CD14-positive monocyte (primary cell): Measurements from ENCODE around the gene RNU6-8. TPM values are rescaled to one million over a fixed set of nuclear protein-coding genes. Genes with fewer than 3 reads are reported as not detected.
A peak's percentile ranks its signal among the peaks of the same experiment; 100 is the strongest.

Experiments used
- DNase-seq, 3 donors: peaks; one replicate each; pipeline ENCODE4 v3.0.0-alpha.2; 2011 to 2022
- H2AFZ ChIP-seq: 2 replicates; pipeline ENCODE4 v1.6.0; 2012; ENCODE audit warnings: mild to moderate bottlenecking, low read depth, low read length, inconsistent platforms; ENCODE audit not compliant: insufficient read depth, poor library complexity, severe bottlenecking
- H3K27ac ChIP-seq, 2 donors: 1 replicate in 1 of 2; 2 replicates in 1 of 2; pipeline ENCODE4 v1.5.1; 2012 to 2013; ENCODE audit warnings: low read length in 2 of 2, control low read depth in 1 of 2, inconsistent platforms in 1 of 2, low read depth in 1 of 2, mild to moderate bottlenecking in 1 of 2
- H3K27me3 ChIP-seq, 2 donors: one replicate each; pipeline versions ENCODE4 v1.6.0 to v1.6.1; 2011 to 2013; ENCODE audit warnings: low read length in 2 of 2; ENCODE audit not compliant: control insufficient read depth in 2 of 2, insufficient read depth in 2 of 2
- H3K36me3 ChIP-seq, 2 donors: replicated peaks in 1 of 2; 1 replicate in 1 of 2; 2 replicates in 1 of 2; pipeline versions ENCODE4 v1.5.1 to v1.6.1; 2012 to 2013; ENCODE audit warnings: low read length in 2 of 2, control low read depth in 1 of 2, inconsistent platforms in 1 of 2, mild to moderate bottlenecking in 1 of 2; ENCODE audit not compliant: insufficient read depth in 2 of 2, control insufficient read depth in 1 of 2
- H3K4me1 ChIP-seq, 2 donors: 1 replicate in 1 of 2; 2 replicates in 1 of 2; pipeline versions ENCODE4 v1.5.1 to v1.6.1; 2012 to 2013; ENCODE audit warnings: low read length in 2 of 2, control low read depth in 1 of 2, inconsistent platforms in 1 of 2, mild to moderate bottlenecking in 1 of 2, moderate library complexity in 1 of 2; ENCODE audit not compliant: insufficient read depth in 2 of 2, control insufficient read depth in 1 of 2
- H3K4me2 ChIP-seq: replicated peaks from 2 replicates; pipeline ENCODE3; 2012; ENCODE audit warnings: low read length, moderate library complexity, mild to moderate bottlenecking; ENCODE audit not compliant: poor library complexity, severe bottlenecking; ENCODE audit errors: extremely low read depth
- H3K4me3 ChIP-seq, 3 experiments: fragments of 200-600 bp in 1 of 3; sonication (generic) in 1 of 3; replicated peaks in 1 of 3; 1 replicate in 2 of 3; 2 replicates in 1 of 3; pipeline ENCODE4 v1.5.1; 2011 to 2013; ENCODE audit warnings: low read length in 3 of 3, mild to moderate bottlenecking in 3 of 3, control low read depth in 2 of 3, low read depth in 2 of 3, inconsistent platforms in 1 of 3, moderate library complexity in 1 of 3
- H3K79me2 ChIP-seq: 2 replicates; pipeline ENCODE4 v1.6.0; 2012; ENCODE audit warnings: mild to moderate bottlenecking, control low read depth, inconsistent platforms, low read length, moderate library complexity; ENCODE audit not compliant: insufficient read depth
- H3K9ac ChIP-seq: 2 replicates; pipeline ENCODE4 v1.6.0; 2017; ENCODE audit warnings: low read length, mild to moderate bottlenecking; ENCODE audit not compliant: insufficient read depth, poor library complexity, severe bottlenecking
- H3K9me3 ChIP-seq, 2 donors: replicated peaks in 1 of 2; 1 replicate in 1 of 2; 2 replicates in 1 of 2; pipeline versions ENCODE4 v1.5.1 to v1.6.1; 2012 to 2013; ENCODE audit warnings: low read length in 2 of 2, control low read depth in 1 of 2; ENCODE audit not compliant: control insufficient read depth in 1 of 2, insufficient read depth in 1 of 2
- H4K20me1 ChIP-seq: 2 replicates; pipeline ENCODE4 v1.6.0; 2012; ENCODE audit warnings: mild to moderate bottlenecking, low read length, control low read depth, moderate library complexity; ENCODE audit not compliant: insufficient read depth
- H3K27ac Mint-ChIP-seq, 7 donors: one replicate each; pipeline ENCODE4 v1.8.0; 2020; ENCODE audit warnings: mild to moderate bottlenecking in 7 of 7, mixed read lengths in 7 of 7, moderate library complexity in 6 of 7, inconsistent platforms in 2 of 7
- H3K27me3 Mint-ChIP-seq, 3 donors: one replicate each; pipeline ENCODE4 v1.8.0; 2021 to 2022; ENCODE audit warnings: low read depth in 3 of 3, mild to moderate bottlenecking in 3 of 3, mixed read lengths in 3 of 3, moderate library complexity in 3 of 3, inconsistent platforms in 1 of 3
- H3K36me3 Mint-ChIP-seq, 2 donors: one replicate each; pipeline ENCODE4 v1.8.0; 2020; ENCODE audit warnings: mixed read lengths in 2 of 2, inconsistent platforms in 1 of 2, mild to moderate bottlenecking in 1 of 2
- H3K4me1 Mint-ChIP-seq: one replicate; pipeline ENCODE4 v1.8.0; 2020; ENCODE audit warnings: mild to moderate bottlenecking, mixed read lengths
- H3K4me3 Mint-ChIP-seq, 2 donors: one replicate each; pipeline ENCODE4 v1.8.0; 2020; ENCODE audit warnings: mild to moderate bottlenecking in 2 of 2, mixed read lengths in 2 of 2, moderate library complexity in 1 of 2
- H3K9me3 Mint-ChIP-seq, 7 donors: one replicate each; pipeline ENCODE4 v1.8.0; 2020 to 2022; ENCODE audit warnings: mixed read lengths in 7 of 7, mild to moderate bottlenecking in 6 of 7, moderate library complexity in 6 of 7, inconsistent platforms in 2 of 7
- WGBS: methylation state at CpG from one replicate; pipeline ENCODE4 v1.1.5; 2013; ENCODE audit warnings: missing lambda C conversion rate; ENCODE audit not compliant: insufficient coverage; 5-methylcytosine and 5-hydroxymethylcytosine counted together
- intact Hi-C, 2 donors: fragments of 100-400 bp; cut with micrococcal nuclease; formaldehyde crosslinking; loops; one replicate each; pipeline versions ENCODE4 v1.15.0 to v1.15.1; 2023
- polyA minus RNA-seq: library from RNA; depleted of rRNA, polyadenylated mRNA; stranded (reverse); fragments of >200 nt; gene quantifications from 2 replicates; pipeline ENCODE4 v1.2.3, GENCODE V29; 2012
- polyA plus RNA-seq, 3 donors: library from polyadenylated mRNA; depleted of rRNA in 1 of 3; unstranded in 2 of 3; stranded (reverse) in 1 of 3; fragments of 300-500 nt in 2 of 3; fragments of >200 nt in 1 of 3; fragmentation: Illumina TruSeq in 2 of 3; gene quantifications; 1 replicate in 2 of 3; 2 replicates in 1 of 3; pipeline ENCODE4 v1.2.3, GENCODE V29; 2012 to 2021
- total RNA-seq, 12 experiments: library from RNA in 1 of 12; stranded (reverse) in 1 of 12; fragments of 120-200 nt in 1 of 12; gene quantifications; one replicate each; pipeline ENCODE4 v1.2.4 and lab custom pipeline; 2013 to 2026; ENCODE audit warnings: mixed read lengths in 6 of 12, inconsistent platforms in 1 of 12
- TF ChIP-seq, protein P1 (sequence below): fragments of 200-600 bp; IDR thresholded peaks from one replicate; pipeline ENCODE4 v1.8.0; 2022; ENCODE audit warnings: antibody characterized with exemption, mild to moderate bottlenecking

Gene RNU6-8
- not detected for total RNA-seq (2013)
- polyA plus RNA-seq = not detected
- polyA minus RNA-seq = not detected in 2 replicates
- total RNA-seq (lab: John Stamatoyannopoulos, UW) = 0.08 to 0.82 (median 0.35) reads per million in 11 experiments

DNA sequence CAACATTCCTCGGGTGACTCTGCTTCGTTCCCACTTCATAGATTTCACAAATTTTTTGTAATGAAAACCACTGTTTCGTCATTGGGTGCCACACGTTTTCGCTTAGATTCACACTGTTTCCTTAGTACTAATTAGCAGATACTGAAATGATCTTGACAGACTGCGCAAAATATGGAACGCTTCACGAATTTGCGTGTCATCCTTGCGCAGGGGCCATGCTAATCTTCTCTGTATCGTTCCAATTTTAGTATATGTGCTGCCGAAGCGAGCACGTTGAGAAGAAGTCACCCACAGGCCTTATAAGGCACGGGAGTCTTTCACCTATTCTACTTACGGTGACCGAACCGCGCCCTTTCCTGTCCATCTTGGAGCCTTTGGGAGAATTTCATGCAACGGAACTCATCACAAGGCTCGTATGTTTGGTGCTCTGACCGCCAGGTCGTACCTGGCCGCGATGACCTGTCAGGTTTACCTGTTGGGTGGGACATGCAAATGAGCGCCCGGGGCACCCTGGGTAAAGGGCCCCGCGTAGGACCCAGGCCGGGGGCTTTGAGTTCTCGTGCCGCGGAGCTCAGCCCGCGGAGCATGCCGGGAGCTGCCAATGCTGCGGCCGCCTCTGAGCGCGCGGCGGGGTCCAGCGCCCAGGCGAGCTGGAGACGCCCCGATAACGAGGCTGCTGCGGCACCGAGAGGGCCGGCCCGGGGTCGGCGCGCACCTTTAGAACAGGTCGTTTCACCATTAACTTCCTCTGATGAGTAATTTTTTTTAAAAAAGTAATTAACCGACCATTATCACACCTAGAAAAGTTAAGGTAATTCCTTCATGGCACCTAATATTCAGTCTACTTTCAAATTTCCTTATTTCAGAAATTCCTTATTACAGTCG is at the start of gene RNU6-8:
Gene RNU6-8 (minus strand): TSS at position 272 of the 885 bp plus-strand sequence.
- Histone ChIP-seq H3K4me1 (peaks cover 44 to 53% of the 10 kb centered on the region in 2 donors), H3K27ac (no peak within 1 kb of the TSS), H4K20me1 (no peaks in the 10 kb centered on the region), H3K4me3 (peak within 1 kb of the TSS; percentile 44 to 87 (median 63)), H3K9ac (peak within 1 kb of the TSS; percentile 23), H2AFZ (peak within 1 kb of the TSS; percentile 92), H3K27me3 (peaks cover 25 to 32% of the 10 kb centered on the region in 2 donors), H3K9me3 (peaks cover 0 to 12% of the 10 kb centered on the region in 2 donors), H3K79me2 (no peaks in the 10 kb centered on the region), H3K36me3 (no peaks in the 10 kb centered on the region), H3K4me2 (peak within 1 kb of the TSS; percentile 90)
- TF ChIP-seq, protein P1, sequence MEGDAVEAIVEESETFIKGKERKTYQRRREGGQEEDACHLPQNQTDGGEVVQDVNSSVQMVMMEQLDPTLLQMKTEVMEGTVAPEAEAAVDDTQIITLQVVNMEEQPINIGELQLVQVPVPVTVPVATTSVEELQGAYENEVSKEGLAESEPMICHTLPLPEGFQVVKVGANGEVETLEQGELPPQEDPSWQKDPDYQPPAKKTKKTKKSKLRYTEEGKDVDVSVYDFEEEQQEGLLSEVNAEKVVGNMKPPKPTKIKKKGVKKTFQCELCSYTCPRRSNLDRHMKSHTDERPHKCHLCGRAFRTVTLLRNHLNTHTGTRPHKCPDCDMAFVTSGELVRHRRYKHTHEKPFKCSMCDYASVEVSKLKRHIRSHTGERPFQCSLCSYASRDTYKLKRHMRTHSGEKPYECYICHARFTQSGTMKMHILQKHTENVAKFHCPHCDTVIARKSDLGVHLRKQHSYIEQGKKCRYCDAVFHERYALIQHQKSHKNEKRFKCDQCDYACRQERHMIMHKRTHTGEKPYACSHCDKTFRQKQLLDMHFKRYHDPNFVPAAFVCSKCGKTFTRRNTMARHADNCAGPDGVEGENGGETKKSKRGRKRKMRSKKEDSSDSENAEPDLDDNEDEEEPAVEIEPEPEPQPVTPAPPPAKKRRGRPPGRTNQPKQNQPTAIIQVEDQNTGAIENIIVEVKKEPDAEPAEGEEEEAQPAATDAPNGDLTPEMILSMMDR = no peak
- peak within 1 kb of the TSS; percentile 87 to 96 for H3K4me3 Mint-ChIP-seq
- under 1% methylated on average over 45 of the region's 57 CpGs for WGBS
- peaks cover 0 to 4% (median 0%) of the 10 kb centered on the region in 7 donors for H3K9me3 Mint-ChIP-seq
- peak in 1 of 3 donors; percentile 48 for DNase-seq
- intact Hi-C loops = no loop called here
- H3K4me1 Mint-ChIP-seq = peaks cover 54% of the 10 kb centered on the region
- peaks cover 32 to 48% (median 40%) of the 10 kb centered on the region in 3 donors for H3K27me3 Mint-ChIP-seq
- H3K36me3 Mint-ChIP-seq = peaks cover 0 to 2% of the 10 kb centered on the region in 2 donors
- peak within 1 kb of the TSS in 5 of 7 donors; percentile 4 to 90 (median 56) for H3K27ac Mint-ChIP-seq

DNA sequence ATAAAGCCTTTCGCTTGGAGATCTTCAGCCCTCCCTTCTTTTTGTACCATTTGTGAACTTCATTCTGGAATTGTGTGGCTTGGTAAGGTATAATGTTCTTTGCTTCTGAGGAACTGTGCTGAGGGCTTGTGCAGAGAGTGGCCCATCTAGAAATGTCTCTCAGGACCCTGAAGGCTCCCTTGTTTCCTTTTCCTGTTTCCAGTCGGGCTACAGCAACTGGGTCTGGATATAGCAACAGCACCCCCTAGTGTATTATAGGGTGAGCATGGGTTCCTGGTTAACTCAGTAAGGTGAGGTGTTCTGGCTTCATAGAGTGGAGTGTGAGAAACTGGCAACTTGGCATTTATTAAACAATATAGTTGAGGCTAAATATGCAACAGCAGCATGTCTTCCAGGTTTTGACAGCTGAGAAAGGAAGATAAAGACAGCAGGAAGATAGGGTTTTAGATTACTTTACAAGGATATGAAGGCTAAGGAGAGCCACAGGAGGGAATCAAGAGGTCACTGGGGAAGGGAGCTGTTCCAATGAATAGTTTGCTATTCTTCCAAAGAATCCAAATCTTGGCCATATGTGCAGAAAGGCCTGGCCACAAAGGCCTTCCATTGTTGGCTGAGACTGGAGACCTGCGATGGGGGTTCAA is 49.1 kb upstream of the RNU6-8 start:
- H3K36me3 Mint-ChIP-seq = no peaks in the 10 kb centered on the region
- Histone ChIP-seq H3K36me3 (no peaks in the 10 kb centered on the region), H3K27me3 (no peaks in the 10 kb centered on the region), H3K4me3 (no peak overlapping the region), H3K79me2 (no peaks in the 10 kb centered on the region), H2AFZ (no peak overlapping the region), H3K4me2 (no peak overlapping the region), H4K20me1 (no peaks in the 10 kb centered on the region), H3K9me3 (no peaks in the 10 kb centered on the region), H3K4me1 (no peaks in the 10 kb centered on the region), H3K9ac (no peak overlapping the region), H3K27ac (no peak overlapping the region)
- DNase-seq = peak; percentile 34 to 61 (median 60)
- no peaks in the 10 kb centered on the region for H3K4me1 Mint-ChIP-seq
- H3K27me3 Mint-ChIP-seq = peaks cover 0 to 2% (median 0%) of the 10 kb centered on the region in 3 donors
- TF ChIP-seq, protein P1 = peak; percentile 85
- 50% methylated on average over 2 of the region's 3 CpGs for WGBS
- intact Hi-C loops = loop anchor here (5.0 to 10.0 kb wide), 4 partner anchors 180 to 747 kb away; no protein-coding TSS in a partner anchor
- no peak overlapping the region for H3K4me3 Mint-ChIP-seq
- H3K9me3 Mint-ChIP-seq = no peaks in the 10 kb centered on the region
- no peak overlapping the region for H3K27ac Mint-ChIP-seq
